GM18502 (cell line): ENCODE results near the gene ARHGAP5.
A peak's percentile ranks its signal among the peaks of the same experiment; 100 is the strongest.

Experiments used
- ATAC-seq: cut with Tn5 transposase; IDR thresholded peaks from one replicate; pipeline ENCODE4 v1.9.1; 2021; ENCODE audit warnings: mild to moderate bottlenecking; ENCODE audit not compliant: unreplicated experiment, poor library complexity

ARHGAP5 gene

GRCh38 chr14:32166924-32167323 lies 89.8 kb downstream of the ARHGAP5 start:
- no peak for ATAC-seq

DNA sequence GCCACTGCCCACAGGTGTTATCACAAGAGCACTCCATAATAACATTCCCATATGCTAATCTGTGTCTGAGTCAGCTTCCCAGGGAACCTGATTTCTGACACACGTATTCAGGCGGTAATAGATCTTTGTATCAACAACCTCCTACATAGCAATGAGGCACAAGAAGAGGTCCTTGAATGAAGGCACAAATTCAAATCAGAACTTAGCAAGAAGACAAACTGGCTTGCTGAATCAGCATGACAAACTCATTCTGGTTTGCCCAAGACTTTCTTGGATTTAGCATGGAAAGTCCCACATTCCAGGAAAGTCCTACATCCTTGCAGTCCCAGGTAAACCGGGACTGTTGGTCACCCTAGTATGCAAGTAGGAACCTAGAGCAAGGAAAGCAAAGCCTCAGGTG lies 90.8 kb downstream of the ARHGAP5 start:
- ATAC-seq: no peak

DNA sequence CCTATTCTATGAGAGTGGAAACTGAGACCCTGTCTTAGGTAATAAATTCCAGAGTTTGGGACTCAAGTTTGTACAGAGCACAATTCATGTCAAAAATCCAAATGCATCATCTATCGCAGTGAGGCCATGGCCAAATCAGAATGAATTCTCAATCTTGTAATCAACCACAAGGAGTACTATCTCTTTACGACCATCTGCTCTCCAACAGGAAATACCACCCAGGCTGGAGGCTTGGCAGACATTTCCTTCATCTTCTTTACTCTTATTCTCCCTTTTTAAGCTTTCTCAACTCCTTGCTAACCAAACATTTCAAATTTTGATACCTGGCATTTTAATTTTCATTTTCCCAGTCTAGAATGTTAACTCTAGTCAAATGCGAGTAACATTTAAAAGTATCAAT lies 92.1 kb downstream of the ARHGAP5 start:
- no peak for ATAC-seq

GRCh38 chr14:32171469-32171868 lies 94.4 kb downstream of the ARHGAP5 start:
- no peak for ATAC-seq

DNA sequence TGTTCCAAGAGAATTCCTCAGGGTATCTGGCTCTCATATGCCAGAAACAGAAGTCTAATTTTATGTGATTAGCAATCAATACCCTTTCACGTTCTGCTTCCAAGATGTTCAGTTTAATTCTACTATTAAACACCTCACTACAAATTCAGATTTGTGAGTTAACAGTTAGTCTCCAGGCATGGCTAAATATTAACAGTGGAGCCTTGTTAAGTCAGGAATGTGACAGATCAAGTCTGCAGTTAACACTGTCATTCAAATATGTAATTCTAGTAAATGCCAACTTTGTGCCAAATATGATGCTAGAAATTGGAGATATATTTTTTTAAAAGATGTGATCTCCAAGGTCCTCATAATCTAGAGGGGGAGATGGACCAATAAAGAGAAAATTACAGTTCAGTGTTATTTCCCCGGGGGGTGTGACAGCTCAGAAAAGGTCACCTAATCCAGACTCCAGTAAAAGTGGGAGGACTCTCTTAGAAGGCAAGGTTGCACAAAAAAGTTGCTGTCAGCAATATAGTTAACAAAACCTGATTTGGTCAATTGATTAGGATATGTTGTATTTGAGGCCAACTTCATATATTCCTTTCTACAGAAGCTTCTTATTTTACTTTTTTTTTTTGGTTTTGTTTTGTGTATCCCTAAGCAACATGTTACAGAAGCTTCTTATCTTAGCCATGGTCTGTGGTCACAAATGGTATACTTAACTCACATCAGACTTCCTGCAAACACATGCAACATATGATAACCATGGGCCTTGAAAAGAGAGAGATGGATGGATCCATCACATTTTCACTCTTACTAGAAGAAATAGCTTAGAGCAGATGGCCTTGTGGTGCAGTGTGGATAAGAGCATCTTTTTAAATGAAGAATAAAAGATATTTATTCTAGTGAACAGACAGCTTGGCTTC lies 106.3 kb downstream of the ARHGAP5 start:
- no peak for ATAC-seq

DNA sequence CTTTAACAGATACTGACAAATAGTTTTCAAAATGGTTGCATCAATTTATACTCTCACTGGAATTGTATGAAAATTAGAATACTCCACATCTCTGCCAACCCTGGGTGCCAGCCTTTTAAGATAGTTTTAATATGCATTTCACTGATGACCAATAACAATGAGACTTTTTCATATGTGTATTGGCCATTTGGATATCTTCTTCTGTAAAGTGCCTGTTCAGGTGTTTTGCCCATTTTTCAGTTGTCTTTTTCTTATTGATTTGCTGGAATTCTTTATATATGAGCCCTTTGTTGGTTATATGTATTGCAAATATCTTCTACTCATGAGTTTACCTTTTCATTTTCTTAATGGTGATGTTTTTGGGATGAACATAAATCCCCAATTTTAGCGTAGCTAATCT lies 108.0 kb downstream of the ARHGAP5 start:
- no peak for ATAC-seq

GRCh38 chr14:32186248-32186647 lies 109.1 kb downstream of the ARHGAP5 start:
- ATAC-seq: no peak

DNA sequence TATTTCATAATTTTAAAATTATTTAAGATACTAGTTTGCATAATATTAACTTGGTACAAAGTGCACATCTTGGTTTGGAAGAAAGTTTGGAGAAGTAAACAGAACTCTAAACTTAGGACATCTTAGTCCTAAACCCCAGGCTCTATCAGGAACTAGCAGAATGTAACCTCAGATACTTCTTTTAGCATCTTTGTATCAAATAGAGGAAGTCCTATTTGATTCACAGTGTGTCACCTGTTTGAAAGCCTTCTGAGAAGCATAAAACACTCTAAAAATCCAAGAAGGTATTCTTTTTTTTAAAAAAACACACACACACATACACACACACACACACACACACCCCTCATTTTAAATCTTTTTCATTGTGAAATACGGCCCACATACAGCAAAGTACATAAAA lies 112.7 kb downstream of the ARHGAP5 start:
- no peak for ATAC-seq

DNA sequence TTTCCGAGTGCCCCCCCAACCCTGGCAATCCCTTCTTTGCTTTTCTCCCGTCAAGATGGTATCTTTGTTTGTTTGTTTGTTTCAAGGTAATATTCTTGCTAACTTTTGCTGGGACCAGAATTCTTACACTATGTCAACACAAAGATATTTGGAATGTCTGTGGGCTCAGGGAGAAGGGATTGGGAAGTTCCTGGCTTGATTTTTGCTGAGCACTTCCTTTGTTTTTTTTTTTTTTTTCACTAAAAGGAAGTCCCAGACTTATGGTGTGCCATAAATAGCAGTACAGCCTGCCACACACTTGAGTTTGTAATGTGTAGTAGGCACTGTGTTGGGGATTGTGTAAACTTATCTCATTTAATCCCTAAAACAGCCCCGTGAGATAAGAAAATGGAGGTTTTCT lies 113.6 kb downstream of the ARHGAP5 start:
- ATAC-seq: no peak

DNA sequence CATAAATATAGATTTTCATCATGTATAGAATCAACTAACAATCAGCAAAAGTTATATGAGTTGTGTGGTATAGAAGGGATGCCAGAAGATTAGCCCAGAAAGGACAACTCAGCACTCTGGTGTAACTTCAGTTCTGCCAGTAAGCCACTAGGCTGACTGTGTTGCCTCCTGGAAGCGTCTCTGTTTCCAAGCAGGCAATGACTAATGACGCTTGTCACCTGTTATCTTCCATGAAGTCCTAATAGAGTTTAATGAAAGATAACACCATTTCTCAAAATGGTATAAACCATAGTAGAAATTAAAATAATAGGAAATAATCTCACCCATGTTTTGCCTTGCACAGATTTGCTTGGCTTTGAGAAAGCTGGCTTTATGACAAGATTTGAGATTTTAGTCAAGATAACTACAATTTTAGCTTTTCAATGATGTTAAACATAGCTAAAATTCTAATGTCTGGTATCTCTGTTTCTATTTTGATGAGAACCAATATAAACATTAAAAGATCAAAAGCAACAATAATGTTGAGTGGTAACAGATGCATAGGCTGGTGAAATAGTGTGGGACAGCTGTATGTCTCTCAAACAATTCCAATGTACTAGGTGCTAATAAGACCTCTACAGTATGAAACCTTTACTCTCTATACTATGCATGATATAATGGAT lies 115.7 kb downstream of the ARHGAP5 start:
- ATAC-seq: no peak

DNA sequence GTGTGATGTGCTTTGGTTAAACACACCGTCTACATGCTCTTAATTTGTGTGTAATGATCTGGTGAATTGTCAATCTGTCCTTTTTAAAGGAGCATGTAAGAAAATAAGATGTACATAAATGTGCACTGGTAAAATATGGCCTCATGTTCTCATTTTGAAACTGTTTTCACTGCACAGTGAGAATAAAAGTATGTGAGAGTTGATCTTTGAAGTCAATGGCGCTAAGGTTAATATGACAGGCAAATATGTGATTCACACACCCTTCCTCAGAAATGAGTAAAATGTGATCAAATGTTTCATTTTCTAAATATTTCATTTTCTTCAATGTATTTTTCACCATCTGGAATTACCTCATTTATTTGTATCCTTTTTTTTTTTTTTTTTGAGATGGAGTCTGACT lies 116.4 kb downstream of the ARHGAP5 start:
- ATAC-seq: no peak

- ATAC-seq: no peak
Observed at GRCh38 chr14:32195636-32196035, 118.5 kb downstream of the ARHGAP5 start.

- peak; percentile 34 for ATAC-seq
Observed at GRCh38 chr14:32197919-32198318, 120.8 kb downstream of the ARHGAP5 start.

GRCh38 chr14:32200368-32201192 lies 123.5 kb downstream of the ARHGAP5 start:
- ATAC-seq: peak; percentile 1

DNA sequence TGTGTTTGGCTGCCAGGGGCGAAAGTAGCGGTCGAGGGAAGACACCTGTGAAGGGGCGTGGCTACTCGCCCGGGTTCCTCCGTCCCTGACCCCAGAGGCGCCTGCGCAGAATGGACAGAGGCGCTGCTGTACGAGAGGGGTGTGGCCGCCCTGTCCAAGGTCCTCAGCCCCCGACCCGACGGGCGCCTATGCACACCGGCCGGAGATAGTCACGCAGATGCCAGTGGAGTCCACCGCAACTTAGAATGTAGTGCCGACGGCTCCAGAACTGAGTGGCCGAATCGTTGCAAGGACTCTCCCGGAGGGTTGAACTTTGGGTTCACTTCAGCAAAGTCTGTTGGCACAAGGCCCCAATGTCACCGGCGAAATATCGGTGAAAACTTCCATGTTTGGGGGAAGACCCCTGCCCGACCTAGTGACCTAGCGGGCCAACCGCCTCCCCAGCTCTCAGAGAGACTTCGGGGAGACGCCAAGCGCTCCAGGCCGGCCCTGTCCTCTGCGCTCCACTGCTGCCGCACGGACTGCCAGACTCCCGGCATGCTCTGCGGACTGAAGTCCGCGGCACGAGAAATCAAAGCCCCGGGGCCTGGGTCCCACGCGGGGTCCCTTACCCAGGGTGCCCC lies 124.2 kb downstream of the ARHGAP5 start:
- ATAC-seq: peak; percentile 60

DNA sequence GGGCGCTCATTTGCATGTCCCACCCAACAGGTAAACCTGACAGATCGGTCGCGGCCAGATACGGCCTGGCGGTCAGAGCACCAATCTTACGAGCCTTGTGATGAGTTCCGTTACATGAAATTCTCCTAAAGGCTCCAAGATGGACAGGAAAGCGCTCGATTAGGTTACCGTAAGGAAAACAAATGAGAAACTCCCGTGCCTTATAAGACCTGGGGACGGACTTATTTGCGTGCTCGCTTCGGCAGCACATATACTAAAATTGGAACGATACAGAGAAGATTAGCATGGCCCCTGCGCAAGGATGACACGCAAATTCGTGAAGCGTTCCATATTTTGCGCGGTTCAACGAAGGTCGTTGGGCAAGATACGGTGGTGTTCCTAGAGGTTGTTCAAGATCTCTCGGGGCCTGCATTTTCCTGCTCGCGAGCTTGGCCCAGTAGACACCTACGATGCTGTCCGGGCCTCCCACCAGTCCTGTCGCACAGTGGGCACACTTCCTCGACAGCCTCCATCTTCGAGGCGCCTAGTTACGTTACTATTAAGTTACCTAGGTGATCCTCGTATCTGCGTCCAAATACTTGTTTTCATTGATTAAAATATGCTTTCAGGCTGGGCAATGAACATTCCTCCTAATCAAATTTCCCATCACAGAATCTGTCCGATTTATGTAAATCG lies 124.8 kb downstream of the ARHGAP5 start, which contains the start of gene RNU6-7:
RNU6-7 (plus strand) TSS at position 230 of the 675 bp plus-strand sequence.
- ATAC-seq: no peak

GRCh38 chr14:32202491-32202997 lies 125.4 kb downstream of the ARHGAP5 start:
- no peak for ATAC-seq

GRCh38 chr14:32202998-32203882 lies 126.1 kb downstream of the ARHGAP5 start, which contains the start of gene RNU6-8:
Gene RNU6-8, minus strand, starts transcription at chr14:32203269.
- ATAC-seq: peak; percentile 70
